ENCODE measurements around the gene MTMR2. TPM values are rescaled to one million over a fixed set of nuclear protein-coding genes. Genes with fewer than 3 reads are reported as not detected.

The MTMR2 gene
- total and polyA plus RNA-seq, 10 donors = 5.7 to 32.7 (median 21.5) TPM

DNA sequence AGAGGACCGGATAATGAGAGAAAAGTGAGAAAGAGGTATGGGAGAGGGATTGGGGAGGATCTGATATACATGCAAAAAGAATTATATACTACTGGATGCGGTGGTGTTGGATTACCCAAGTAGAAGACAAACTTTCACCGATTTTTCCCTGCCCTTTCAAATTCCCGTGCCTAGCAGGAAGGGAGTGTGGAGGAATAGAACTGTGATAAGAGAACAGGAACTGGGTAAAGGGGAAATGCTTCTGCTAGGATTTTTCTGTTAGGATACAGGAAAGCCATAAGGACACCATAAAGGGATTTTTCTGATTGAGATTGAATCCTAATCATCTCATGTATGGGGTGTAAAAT is 480 bp upstream of the MTMR2 start:
- Histone ChIP-seq H3K27ac (peak overlapping the region; percentile 69 to 94 (median 91)), H3K27me3 (replicated peaks in 1 of 7) (no peaks in the 10 kb centered on the region), H3K9me3 (no peaks in the 10 kb centered on the region), H3K4me1 (peaks cover 10 to 42% (median 34%) of the 10 kb centered on the region in 6 donors), H3K4me3 (peak overlapping the region; percentile 62 to 96 (median 77)), H3K36me3 (no peaks in the 10 kb centered on the region)
- DNase-seq = no peak
- intact Hi-C loops (cut with DNase I; ENCODE audit: low total_unique reads) = no loop called here
- TF ChIP-seq POLR2A (IDR thresholded peaks at IDR 0.05) = no peak
- TF ChIP-seq, protein P1, sequence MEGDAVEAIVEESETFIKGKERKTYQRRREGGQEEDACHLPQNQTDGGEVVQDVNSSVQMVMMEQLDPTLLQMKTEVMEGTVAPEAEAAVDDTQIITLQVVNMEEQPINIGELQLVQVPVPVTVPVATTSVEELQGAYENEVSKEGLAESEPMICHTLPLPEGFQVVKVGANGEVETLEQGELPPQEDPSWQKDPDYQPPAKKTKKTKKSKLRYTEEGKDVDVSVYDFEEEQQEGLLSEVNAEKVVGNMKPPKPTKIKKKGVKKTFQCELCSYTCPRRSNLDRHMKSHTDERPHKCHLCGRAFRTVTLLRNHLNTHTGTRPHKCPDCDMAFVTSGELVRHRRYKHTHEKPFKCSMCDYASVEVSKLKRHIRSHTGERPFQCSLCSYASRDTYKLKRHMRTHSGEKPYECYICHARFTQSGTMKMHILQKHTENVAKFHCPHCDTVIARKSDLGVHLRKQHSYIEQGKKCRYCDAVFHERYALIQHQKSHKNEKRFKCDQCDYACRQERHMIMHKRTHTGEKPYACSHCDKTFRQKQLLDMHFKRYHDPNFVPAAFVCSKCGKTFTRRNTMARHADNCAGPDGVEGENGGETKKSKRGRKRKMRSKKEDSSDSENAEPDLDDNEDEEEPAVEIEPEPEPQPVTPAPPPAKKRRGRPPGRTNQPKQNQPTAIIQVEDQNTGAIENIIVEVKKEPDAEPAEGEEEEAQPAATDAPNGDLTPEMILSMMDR (IDR thresholded peaks at IDR 0.05 in 8 of 11, conservative IDR thresholded peaks at IDR 0.05 in 3 of 11) = no peak
- no peak for TF ChIP-seq POLR2AphosphoS5 (IDR thresholded peaks at IDR 0.05)
- WGBS, 5 donors = 0 to 3% (median 0%) methylated on average over 4 of the region's 4 CpGs

DNA sequence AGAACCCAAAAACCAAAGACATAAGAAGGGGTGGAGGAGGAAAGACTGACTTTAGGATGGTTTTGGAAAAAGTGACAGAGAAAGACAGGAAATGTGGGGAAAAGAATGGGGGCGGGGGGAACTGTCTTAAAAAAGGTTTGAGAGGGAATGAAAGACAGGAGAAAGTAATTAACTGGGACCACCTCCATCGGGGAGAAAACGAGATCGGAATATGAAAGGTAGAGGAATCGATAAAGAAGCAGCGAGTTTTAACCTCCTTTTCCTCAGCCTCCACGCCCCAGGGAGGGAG is 524 bp downstream of the MTMR2 start:
- no peak for DNase-seq
- no peaks in the 10 kb centered on the region for H3K9me3 ChIP-seq
- peak overlapping the region; percentile 69 to 94 (median 91) for H3K27ac ChIP-seq
- TF ChIP-seq, protein P1 (IDR thresholded peaks at IDR 0.05 in 8 of 11, conservative IDR thresholded peaks at IDR 0.05 in 3 of 11) = no peak
- TF ChIP-seq POLR2A (IDR thresholded peaks at IDR 0.05) (no peak), POLR2AphosphoS5 (IDR thresholded peaks at IDR 0.05) (no peak)
- WGBS, 5 donors = 1 to 2% (median 1%) methylated on average over 7 of the region's 7 CpGs
- intact Hi-C loops (cut with DNase I; ENCODE audit: low total_unique reads) = no loop called here
- H3K27me3 ChIP-seq (replicated peaks in 1 of 7) = no peaks in the 10 kb centered on the region
- H3K4me3 ChIP-seq = peak overlapping the region; percentile 62 to 96 (median 77)
- peaks cover 10 to 42% (median 34%) of the 10 kb centered on the region in 6 donors for H3K4me1 ChIP-seq
- H3K36me3 ChIP-seq = no peaks in the 10 kb centered on the region

DNA sequence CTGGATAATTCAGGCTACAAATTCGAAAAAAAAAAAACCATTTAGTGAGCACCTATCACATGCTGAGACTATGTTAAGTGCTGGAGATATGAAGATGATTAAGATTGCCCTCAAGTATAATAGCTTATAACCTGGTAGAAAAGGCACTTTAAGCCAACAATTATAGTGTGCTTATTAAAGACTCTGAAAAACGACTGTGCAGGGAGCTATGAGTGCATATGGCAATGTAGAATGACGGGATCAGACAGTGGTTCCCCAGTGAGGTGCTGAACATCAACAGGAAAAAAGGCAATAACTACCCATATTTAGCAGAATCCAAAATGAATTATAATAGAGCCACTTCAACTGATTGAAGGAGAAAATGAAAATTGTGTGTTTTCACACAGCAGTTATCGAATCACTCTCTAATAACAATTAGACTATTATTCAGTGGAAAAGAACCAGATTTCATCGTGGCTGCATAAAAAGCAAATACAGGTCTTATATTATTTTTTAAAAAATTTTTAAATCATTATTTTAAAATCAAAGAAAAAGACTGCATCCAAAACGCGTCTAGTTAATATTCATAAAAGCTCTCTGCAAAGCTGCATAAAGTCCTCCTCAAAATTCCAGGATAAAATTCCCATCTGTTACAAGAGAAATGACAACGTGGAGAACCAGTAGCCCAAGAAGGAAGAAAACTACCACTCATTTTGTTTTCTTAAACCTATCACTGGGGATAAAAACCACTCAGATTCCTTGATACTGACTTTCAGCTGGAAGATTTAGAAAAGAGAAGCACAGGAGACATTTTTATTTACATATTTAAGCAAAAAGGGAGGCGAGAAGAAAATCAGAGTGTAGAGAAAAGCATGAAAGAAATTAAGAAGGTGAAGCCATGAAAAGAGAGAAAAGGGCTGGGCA is 1.1 kb downstream of the MTMR2 start:
- no peak for TF ChIP-seq POLR2A (IDR thresholded peaks at IDR 0.05)
- no peak for TF ChIP-seq POLR2AphosphoS5 (IDR thresholded peaks at IDR 0.05)
- TF ChIP-seq, protein P1 (IDR thresholded peaks at IDR 0.05 in 8 of 11, conservative IDR thresholded peaks at IDR 0.05 in 3 of 11) = no peak
- no peak for DNase-seq
- H3K4me1 ChIP-seq = peaks cover 10 to 42% (median 34%) of the 10 kb centered on the region in 6 donors
- H3K27me3 ChIP-seq (replicated peaks in 1 of 7) = no peaks in the 10 kb centered on the region
- intact Hi-C loops (cut with DNase I; ENCODE audit: low total_unique reads) = no loop called here
- peak overlapping the region; percentile 69 to 94 (median 91) for H3K27ac ChIP-seq
- H3K36me3 ChIP-seq = no peaks in the 10 kb centered on the region
- 40 to 51% (median 44%) methylated on average over 9 of the region's 9 CpGs for WGBS, 5 donors
- H3K9me3 ChIP-seq = no peaks in the 10 kb centered on the region
- H3K4me3 ChIP-seq = peak overlapping the region; percentile 62 to 96 (median 77)

DNA sequence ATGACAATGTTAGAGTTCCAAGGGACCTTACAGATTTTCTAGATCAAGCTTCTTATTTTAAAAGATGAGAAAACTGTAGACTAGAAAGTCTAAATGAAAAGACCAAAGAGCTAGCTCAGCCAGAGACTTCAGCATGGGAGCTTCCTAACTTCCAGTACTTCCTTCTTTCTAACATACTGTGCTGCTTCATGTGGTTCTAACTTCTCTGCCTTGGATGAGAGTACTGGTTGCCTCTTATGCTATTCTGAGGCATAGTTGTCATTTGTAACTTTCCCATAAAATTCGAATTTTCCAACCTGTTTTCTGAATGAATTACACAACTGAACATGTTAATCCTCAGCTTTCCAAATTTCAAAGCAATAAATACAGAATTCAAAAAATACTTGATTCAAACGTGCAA is 1.8 kb downstream of the MTMR2 start:
- H3K4me1 ChIP-seq = peaks cover 10 to 48% (median 35%) of the 10 kb centered on the region in 6 donors
- H3K4me3 ChIP-seq = peak overlapping the region in 1 of 8 donors; percentile 96
- 60 to 68% (median 67%) methylated on average over 2 of the region's 2 CpGs for WGBS, 5 donors
- peak overlapping the region in 2 of 8 donors; percentile 87 to 90 for H3K27ac ChIP-seq
- no peak for TF ChIP-seq POLR2A (IDR thresholded peaks at IDR 0.05)
- TF ChIP-seq, protein P1 (IDR thresholded peaks at IDR 0.05 in 8 of 11, conservative IDR thresholded peaks at IDR 0.05 in 3 of 11) = no peak
- no peak for TF ChIP-seq POLR2AphosphoS5 (IDR thresholded peaks at IDR 0.05)
- intact Hi-C loops (cut with DNase I; ENCODE audit: low total_unique reads) = no loop called here
- H3K36me3 ChIP-seq = no peaks in the 10 kb centered on the region
- no peaks in the 10 kb centered on the region for H3K9me3 ChIP-seq
- DNase-seq = no peak
- no peaks in the 10 kb centered on the region for H3K27me3 ChIP-seq (replicated peaks in 1 of 7)
